ENCODE data around the gene MS4A14. TPM values are rescaled to one million over a fixed set of nuclear protein-coding genes. Genes with fewer than 3 reads are reported as not detected.

The MS4A14 gene
- not detected for polyA plus RNA-seq (2013, experiment 1 of 2)
- not detected for polyA plus RNA-seq (2013, experiment 2 of 2)

GRCh38 chr11:60396382-60396781 is at the start of gene MS4A14:
MS4A14 (plus strand) TSS chr11:60396459; CDS start chr11:60396579, 120 bp downstream.
- H3K27me3 ChIP-seq (ENCODE audit: insufficient read depth, low read length, poor library complexity): no peaks in the 10 kb centered on the region
- H3K79me1 ChIP-seq (ENCODE audit: low read length): no peaks in the 10 kb centered on the region
- H3K4me2 ChIP-seq (ENCODE audit: low read length): no peak within 1 kb of the TSS
- H3K4me1 ChIP-seq (ENCODE audit: control insufficient read depth, low read depth, low read length): no peaks in the 10 kb centered on the region
- WGBS (ENCODE audit: extremely low coverage, insufficient coverage, low lambda C conversion rate): no CpG with 5 or more reads among the region's 3 CpGs
- no peak within 1 kb of the TSS for H2AK5ac ChIP-seq (ENCODE audit: low read length)
- H3K56ac ChIP-seq (ENCODE audit: low read length): no peak within 1 kb of the TSS
- H3K18ac ChIP-seq (ENCODE audit: low read length): no peak within 1 kb of the TSS
- no peak within 1 kb of the TSS for H2BK120ac ChIP-seq (ENCODE audit: low read depth, low read length)
- H4K5ac ChIP-seq (ENCODE audit: low read length): no peak within 1 kb of the TSS
- H2BK15ac ChIP-seq (replicated peaks; ENCODE audit: low read depth): no peak within 1 kb of the TSS
- no peak within 1 kb of the TSS for H3K27ac ChIP-seq (ENCODE audit: low read depth, low read length)
- no peak within 1 kb of the TSS for H3K23ac ChIP-seq (ENCODE audit: low read length)
- H3K4ac ChIP-seq (ENCODE audit: low read depth, low read length): no peak within 1 kb of the TSS
- no peaks in the 10 kb centered on the region for H3K36me3 ChIP-seq (ENCODE audit: control insufficient read depth, insufficient read depth, low read length)
- H2BK5ac ChIP-seq (ENCODE audit: low read length): no peak within 1 kb of the TSS
- H4K8ac ChIP-seq (ENCODE audit: low read depth, low read length): no peak within 1 kb of the TSS
- no peaks in the 10 kb centered on the region for H3K79me2 ChIP-seq (ENCODE audit: control insufficient read depth, insufficient read depth, low read length)
- H3K9ac ChIP-seq (ENCODE audit: low read length): no peak within 1 kb of the TSS
- no peak for DNase-seq
- no peak within 1 kb of the TSS for H3K4me3 ChIP-seq (ENCODE audit: low read length)

GRCh38 chr11:60347084-60347797 is 49.0 kb upstream of the MS4A14 start:
- no peak overlapping the region for H3K4ac ChIP-seq (ENCODE audit: low read depth, low read length)
- H3K4me3 ChIP-seq (ENCODE audit: low read length): no peak overlapping the region
- H3K18ac ChIP-seq (ENCODE audit: low read length): no peak overlapping the region
- WGBS (ENCODE audit: extremely low coverage, insufficient coverage, low lambda C conversion rate): no CpG with 5 or more reads among the region's 2 CpGs
- no peaks in the 10 kb centered on the region for H3K79me1 ChIP-seq (ENCODE audit: low read length)
- H4K5ac ChIP-seq (ENCODE audit: low read length): no peak overlapping the region
- no peak overlapping the region for H2BK15ac ChIP-seq (replicated peaks; ENCODE audit: low read depth)
- no peaks in the 10 kb centered on the region for H3K4me1 ChIP-seq (ENCODE audit: control insufficient read depth, low read depth, low read length)
- no peak overlapping the region for H3K23ac ChIP-seq (ENCODE audit: low read length)
- H3K9ac ChIP-seq (ENCODE audit: low read length): no peak overlapping the region
- no peaks in the 10 kb centered on the region for H3K27me3 ChIP-seq (ENCODE audit: insufficient read depth, low read length, poor library complexity)
- H3K36me3 ChIP-seq (ENCODE audit: control insufficient read depth, insufficient read depth, low read length): no peaks in the 10 kb centered on the region
- no peak overlapping the region for H2AK5ac ChIP-seq (ENCODE audit: low read length)
- H3K79me2 ChIP-seq (ENCODE audit: control insufficient read depth, insufficient read depth, low read length): no peaks in the 10 kb centered on the region
- no peak overlapping the region for H4K8ac ChIP-seq (ENCODE audit: low read depth, low read length)
- H3K27ac ChIP-seq (ENCODE audit: low read depth, low read length): no peak overlapping the region
- H2BK120ac ChIP-seq (ENCODE audit: low read depth, low read length): no peak overlapping the region
- DNase-seq: no peak
- H3K56ac ChIP-seq (ENCODE audit: low read length): no peak overlapping the region
- H3K4me2 ChIP-seq (ENCODE audit: low read length): no peak overlapping the region
- no peak overlapping the region for H2BK5ac ChIP-seq (ENCODE audit: low read length)

- peak; percentile 50 for DNase-seq
- Histone ChIP-seq H3K18ac (ENCODE audit: low read length) (no peak overlapping the region), H2AK5ac (ENCODE audit: low read length) (no peak overlapping the region), H3K4ac (ENCODE audit: low read depth, low read length) (no peak overlapping the region), H2BK15ac (replicated peaks; ENCODE audit: low read depth) (no peak overlapping the region), H3K4me3 (ENCODE audit: low read length) (no peak overlapping the region), H3K36me3 (ENCODE audit: control insufficient read depth, insufficient read depth, low read length) (no peaks in the 10 kb centered on the region), H3K4me2 (ENCODE audit: low read length) (no peak overlapping the region), H3K27ac (ENCODE audit: low read depth, low read length) (no peak overlapping the region), H3K79me1 (ENCODE audit: low read length) (no peaks in the 10 kb centered on the region), H4K5ac (ENCODE audit: low read length) (no peak overlapping the region), H2BK5ac (ENCODE audit: low read length) (no peak overlapping the region), H4K8ac (ENCODE audit: low read depth, low read length) (no peak overlapping the region), H3K56ac (ENCODE audit: low read length) (no peak overlapping the region), H3K27me3 (ENCODE audit: insufficient read depth, low read length, poor library complexity) (no peaks in the 10 kb centered on the region), H3K9ac (ENCODE audit: low read length) (no peak overlapping the region), H3K23ac (ENCODE audit: low read length) (no peak overlapping the region), H3K79me2 (ENCODE audit: control insufficient read depth, insufficient read depth, low read length) (no peaks in the 10 kb centered on the region), H2BK120ac (ENCODE audit: low read depth, low read length) (no peak overlapping the region), H3K4me1 (ENCODE audit: control insufficient read depth, low read depth, low read length) (no peaks in the 10 kb centered on the region)
- WGBS (ENCODE audit: extremely low coverage, insufficient coverage, low lambda C conversion rate): no CpG with 5 or more reads among the region's 2 CpGs
Measured at GRCh38 chr11:60348116-60348515, 48.1 kb upstream of the MS4A14 start.

GRCh38 chr11:60349990-60350389 is 46.3 kb upstream of the MS4A14 start:
- Histone ChIP-seq H3K4ac (ENCODE audit: low read depth, low read length) (no peak overlapping the region), H3K4me3 (ENCODE audit: low read length) (no peak overlapping the region), H4K5ac (ENCODE audit: low read length) (no peak overlapping the region), H3K79me1 (ENCODE audit: low read length) (no peaks in the 10 kb centered on the region), H3K4me1 (ENCODE audit: control insufficient read depth, low read depth, low read length) (no peaks in the 10 kb centered on the region), H4K8ac (ENCODE audit: low read depth, low read length) (no peak overlapping the region), H3K27me3 (ENCODE audit: insufficient read depth, low read length, poor library complexity) (no peaks in the 10 kb centered on the region), H3K4me2 (ENCODE audit: low read length) (no peak overlapping the region), H3K36me3 (ENCODE audit: control insufficient read depth, insufficient read depth, low read length) (no peaks in the 10 kb centered on the region), H3K27ac (ENCODE audit: low read depth, low read length) (no peak overlapping the region), H3K18ac (ENCODE audit: low read length) (no peak overlapping the region), H2BK15ac (replicated peaks; ENCODE audit: low read depth) (no peak overlapping the region), H2BK5ac (ENCODE audit: low read length) (no peak overlapping the region), H3K23ac (ENCODE audit: low read length) (no peak overlapping the region), H2AK5ac (ENCODE audit: low read length) (no peak overlapping the region), H3K9ac (ENCODE audit: low read length) (no peak overlapping the region), H3K79me2 (ENCODE audit: control insufficient read depth, insufficient read depth, low read length) (no peaks in the 10 kb centered on the region), H3K56ac (ENCODE audit: low read length) (no peak overlapping the region), H2BK120ac (ENCODE audit: low read depth, low read length) (no peak overlapping the region)
- no CpG with 5 or more reads among the region's 1 CpG for WGBS (ENCODE audit: extremely low coverage, insufficient coverage, low lambda C conversion rate)
- no peak for DNase-seq

- Histone ChIP-seq H2BK15ac (replicated peaks; ENCODE audit: low read depth) (no peak overlapping the region), H2BK120ac (ENCODE audit: low read depth, low read length) (no peak overlapping the region), H3K36me3 (ENCODE audit: control insufficient read depth, insufficient read depth, low read length) (no peaks in the 10 kb centered on the region), H3K27ac (ENCODE audit: low read depth, low read length) (no peak overlapping the region), H3K4me1 (ENCODE audit: control insufficient read depth, low read depth, low read length) (no peaks in the 10 kb centered on the region), H4K5ac (ENCODE audit: low read length) (no peak overlapping the region), H3K18ac (ENCODE audit: low read length) (no peak overlapping the region), H3K56ac (ENCODE audit: low read length) (no peak overlapping the region), H3K4me3 (ENCODE audit: low read length) (no peak overlapping the region), H3K4ac (ENCODE audit: low read depth, low read length) (no peak overlapping the region), H3K4me2 (ENCODE audit: low read length) (no peak overlapping the region), H2BK5ac (ENCODE audit: low read length) (no peak overlapping the region), H3K23ac (ENCODE audit: low read length) (no peak overlapping the region), H4K8ac (ENCODE audit: low read depth, low read length) (no peak overlapping the region), H2AK5ac (ENCODE audit: low read length) (no peak overlapping the region), H3K9ac (ENCODE audit: low read length) (no peak overlapping the region), H3K27me3 (ENCODE audit: insufficient read depth, low read length, poor library complexity) (no peaks in the 10 kb centered on the region), H3K79me2 (ENCODE audit: control insufficient read depth, insufficient read depth, low read length) (no peaks in the 10 kb centered on the region), H3K79me1 (ENCODE audit: low read length) (no peaks in the 10 kb centered on the region)
- WGBS (ENCODE audit: extremely low coverage, insufficient coverage, low lambda C conversion rate): no CpG with 5 or more reads among the region's 2 CpGs
- no peak for DNase-seq
Measured at GRCh38 chr11:60357771-60358170, 38.5 kb upstream of the MS4A14 start.

GRCh38 chr11:60360621-60361020 is 35.6 kb upstream of the MS4A14 start:
- H3K4me3 ChIP-seq (ENCODE audit: low read length): no peak overlapping the region
- no peaks in the 10 kb centered on the region for H3K79me2 ChIP-seq (ENCODE audit: control insufficient read depth, insufficient read depth, low read length)
- no peaks in the 10 kb centered on the region for H3K27me3 ChIP-seq (ENCODE audit: insufficient read depth, low read length, poor library complexity)
- no peak overlapping the region for H3K18ac ChIP-seq (ENCODE audit: low read length)
- H3K9ac ChIP-seq (ENCODE audit: low read length): no peak overlapping the region
- no peak overlapping the region for H3K4ac ChIP-seq (ENCODE audit: low read depth, low read length)
- no peak overlapping the region for H3K56ac ChIP-seq (ENCODE audit: low read length)
- no peak overlapping the region for H3K27ac ChIP-seq (ENCODE audit: low read depth, low read length)
- no peak overlapping the region for H2BK5ac ChIP-seq (ENCODE audit: low read length)
- no peak overlapping the region for H2BK120ac ChIP-seq (ENCODE audit: low read depth, low read length)
- no peaks in the 10 kb centered on the region for H3K79me1 ChIP-seq (ENCODE audit: low read length)
- no peak overlapping the region for H4K8ac ChIP-seq (ENCODE audit: low read depth, low read length)
- no peaks in the 10 kb centered on the region for H3K4me1 ChIP-seq (ENCODE audit: control insufficient read depth, low read depth, low read length)
- no peak overlapping the region for H3K4me2 ChIP-seq (ENCODE audit: low read length)
- WGBS (ENCODE audit: extremely low coverage, insufficient coverage, low lambda C conversion rate): no CpG with 5 or more reads among the region's 4 CpGs
- no peak overlapping the region for H2AK5ac ChIP-seq (ENCODE audit: low read length)
- no peak overlapping the region for H2BK15ac ChIP-seq (replicated peaks; ENCODE audit: low read depth)
- no peak overlapping the region for H3K23ac ChIP-seq (ENCODE audit: low read length)
- H3K36me3 ChIP-seq (ENCODE audit: control insufficient read depth, insufficient read depth, low read length): no peaks in the 10 kb centered on the region
- H4K5ac ChIP-seq (ENCODE audit: low read length): no peak overlapping the region
- DNase-seq: peak; percentile 10

Measured in mesendoderm (in vitro differentiated cells).